GM18511 (cell line): ENCODE results near the gene SH3PXD2A.
A peak's percentile ranks its signal among the peaks of the same experiment; 100 is the strongest.
"Not testable (repeated sequence)": the region's sequence is repeated elsewhere in the genome, so short reads cannot be mapped to it uniquely, and the experiment has no call there.

Experiments
- ATAC-seq: cut with Tn5 transposase; IDR thresholded peaks from one replicate; pipeline ENCODE4 v1.9.1; 2021; ENCODE audit warnings: mild to moderate bottlenecking, moderate library complexity; ENCODE audit not compliant: unreplicated experiment

The SH3PXD2A gene

GRCh38 chr10:103852189-103852711 is 3.1 kb downstream of the SH3PXD2A start:
- no peak for ATAC-seq

GRCh38 chr10:103851261-103851660 is 4.1 kb downstream of the SH3PXD2A start:
- ATAC-seq, result no peak

- no peak for ATAC-seq
Measured at GRCh38 chr10:103850572-103850895, 4.8 kb downstream of the SH3PXD2A start.

GRCh38 chr10:103849880-103850571 is 5.3 kb downstream of the SH3PXD2A start:
- ATAC-seq, result no peak

GRCh38 chr10:103849212-103849877 is 6.0 kb downstream of the SH3PXD2A start:
- ATAC-seq, result no peak

- no peak for ATAC-seq
Measured at GRCh38 chr10:103847909-103848468, 7.4 kb downstream of the SH3PXD2A start.

GRCh38 chr10:103847346-103847745 is 8.0 kb downstream of the SH3PXD2A start:
- ATAC-seq, result no peak

- peak; percentile 83 for ATAC-seq
Measured at GRCh38 chr10:103845972-103846371, 9.4 kb downstream of the SH3PXD2A start.

GRCh38 chr10:103845346-103845745 is 10.0 kb downstream of the SH3PXD2A start:
- not testable (repeated sequence) for ATAC-seq

- ATAC-seq, result no peak
Measured at GRCh38 chr10:103843854-103844570, 11.4 kb downstream of the SH3PXD2A start.

GRCh38 chr10:103843045-103843444 is 12.3 kb downstream of the SH3PXD2A start:
- ATAC-seq, result no peak

- no peak for ATAC-seq
Measured at GRCh38 chr10:103842605-103843004, 12.8 kb downstream of the SH3PXD2A start.

GRCh38 chr10:103841519-103841918 is 13.9 kb downstream of the SH3PXD2A start:
- ATAC-seq, result no peak

GRCh38 chr10:103840740-103841070 is 14.7 kb downstream of the SH3PXD2A start:
- no peak for ATAC-seq

- ATAC-seq, result no peak
Measured at GRCh38 chr10:103839872-103840739, 15.3 kb downstream of the SH3PXD2A start.

- no peak for ATAC-seq
Measured at GRCh38 chr10:103839519-103839871, 15.9 kb downstream of the SH3PXD2A start.

- no peak for ATAC-seq
Measured at GRCh38 chr10:103838862-103839518, 16.4 kb downstream of the SH3PXD2A start.

GRCh38 chr10:103838070-103838395 is 17.3 kb downstream of the SH3PXD2A start:
- no peak for ATAC-seq

GRCh38 chr10:103837370-103838069 is 17.9 kb downstream of the SH3PXD2A start:
- peak; percentile 61 for ATAC-seq

- no peak for ATAC-seq
Measured at GRCh38 chr10:103836861-103837260, 18.5 kb downstream of the SH3PXD2A start.
